Ascending aorta (tissue), 2 donors: ENCODE results near the gene MAP7D1. TPM values are rescaled to one million over a fixed set of nuclear protein-coding genes. Genes with fewer than 3 reads are reported as not detected.

Experiments
- DNase-seq, 2 donors: peaks; one replicate each; pipeline ENCODE4 v3.0.0-alpha.2; 2019; ENCODE audit warnings: low spot score in 2 of 2
- H3K27ac ChIP-seq, 2 donors: fragments of 200-600 bp; sonication (generic); one replicate each; pipeline ENCODE4 v1.5.1; 2016 to 2017; ENCODE audit warnings: mild to moderate bottlenecking in 1 of 2
- H3K27me3 ChIP-seq: fragments of 200-600 bp; sonication (generic); one replicate; pipeline ENCODE4 v1.5.1; 2017
- H3K36me3 ChIP-seq, 2 donors: fragments of 200-600 bp; sonication (generic); one replicate each; pipeline ENCODE4 v1.5.1; 2016
- H3K4me1 ChIP-seq, 2 donors: fragments of 200-600 bp; sonication (generic); one replicate each; pipeline ENCODE4 v1.5.1; 2016 to 2017; ENCODE audit warnings: mild to moderate bottlenecking in 1 of 2
- H3K4me3 ChIP-seq, 2 donors: fragments of 200-600 bp; sonication (generic); one replicate each; pipeline ENCODE4 v1.5.1; 2016 to 2017; ENCODE audit warnings: mild to moderate bottlenecking in 1 of 2
- H3K9me3 ChIP-seq, 2 donors: fragments of 200-600 bp; sonication (generic); one replicate each; pipeline ENCODE4 v1.5.1; 2016
- CTCF ChIP-seq, 3 experiments: fragments of 200-600 bp in 2 of 3; fragments of 450-650 bp in 1 of 3; sonication (generic) in 2 of 3; IDR thresholded peaks; one replicate each; pipeline ENCODE4 v1.5.1; 2016 to 2019; ENCODE audit warnings: antibody characterized with exemption in 3 of 3, mild to moderate bottlenecking in 1 of 3, moderate library complexity in 1 of 3
- intact Hi-C: fragments of 100-400 bp; cut with DNase I; formaldehyde crosslinking; loops from one replicate; pipeline ENCODE4 v1.15.1; 2023
- total RNA-seq: library from RNA; depleted of rRNA; stranded (reverse); fragments of >200 nt; gene quantifications from one replicate; pipeline ENCODE4 v1.1.0, GENCODE V29; 2016

Gene MAP7D1
- total RNA-seq, 1 donor from 2014 or later: 209 TPM

DNA sequence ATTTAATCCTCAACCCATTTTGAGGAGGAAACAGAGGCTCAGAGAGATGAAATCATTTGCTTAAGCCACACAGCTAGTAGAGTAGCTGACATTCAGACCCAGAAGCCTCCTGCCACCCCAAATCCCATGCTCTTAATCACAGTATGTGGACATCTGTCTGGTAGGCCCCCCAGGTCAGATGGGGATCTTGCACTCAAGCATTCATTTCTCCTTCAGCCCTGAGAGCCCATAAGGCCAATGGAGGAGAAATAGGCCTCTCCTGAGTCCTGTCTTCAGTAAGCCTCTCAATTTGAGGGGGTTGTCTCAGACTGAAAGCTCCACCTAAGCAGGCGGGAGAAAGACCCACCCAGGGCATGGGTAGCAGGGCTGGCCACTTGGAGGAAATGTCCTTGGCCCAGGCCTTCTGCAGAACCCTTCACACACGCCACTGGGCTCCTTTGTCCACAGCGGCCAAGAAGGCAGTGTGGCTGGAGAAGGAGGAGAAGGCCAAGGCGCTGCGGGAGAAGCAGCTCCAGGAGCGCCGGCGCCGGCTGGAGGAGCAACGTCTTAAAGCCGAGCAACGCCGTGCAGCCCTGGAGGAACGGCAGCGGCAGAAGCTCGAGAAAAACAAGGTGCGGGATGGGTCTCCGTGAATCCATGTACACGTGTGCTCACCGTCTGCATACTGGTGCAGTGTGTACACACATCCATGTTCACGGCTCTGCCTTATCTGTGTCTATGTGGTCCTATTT, 16.2 kb downstream of the MAP7D1 start:
- Histone ChIP-seq H3K4me1 (peaks cover 12 to 24% of the 10 kb centered on the region in 2 donors), H3K27ac (peak overlapping the region; percentile 6 to 74), H3K9me3 (no peaks in the 10 kb centered on the region), H3K4me3 (no peak overlapping the region), H3K27me3 (no peaks in the 10 kb centered on the region), H3K36me3 (peaks cover 64 to 69% of the 10 kb centered on the region in 2 donors)
- no peak for TF ChIP-seq CTCF (IDR thresholded peaks at IDR 0.05)
- intact Hi-C loops: no loop called here
- DNase-seq: no peak

DNA sequence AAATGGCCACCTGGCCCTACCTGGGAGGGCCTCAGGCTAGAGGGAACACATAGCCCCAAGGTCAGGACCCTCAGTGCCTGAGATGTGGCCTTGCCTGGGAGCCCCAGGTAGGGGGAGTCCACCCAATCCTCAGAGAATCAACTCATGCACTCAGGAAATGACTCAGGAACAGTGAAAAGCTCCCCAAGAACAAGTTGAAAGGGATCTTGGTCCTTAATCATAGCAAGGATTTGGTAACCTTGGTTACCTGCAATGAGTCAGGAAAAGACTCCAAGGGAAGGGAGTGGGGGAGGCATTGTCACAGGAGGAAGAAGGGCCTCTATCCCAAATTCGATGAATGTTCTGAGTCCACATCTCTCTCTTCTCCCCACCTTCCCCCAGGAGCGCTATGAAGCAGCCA, 17.0 kb downstream of the MAP7D1 start:
- no peaks in the 10 kb centered on the region for H3K27me3 ChIP-seq
- H3K9me3 ChIP-seq: no peaks in the 10 kb centered on the region
- peaks cover 12 to 18% of the 10 kb centered on the region in 2 donors for H3K4me1 ChIP-seq
- TF ChIP-seq CTCF (IDR thresholded peaks at IDR 0.05): no peak
- intact Hi-C loops: no loop called here
- H3K36me3 ChIP-seq: peaks cover 71 to 72% of the 10 kb centered on the region in 2 donors
- no peak for DNase-seq
- peak overlapping the region; percentile 6 to 74 for H3K27ac ChIP-seq
- H3K4me3 ChIP-seq: no peak overlapping the region

GRCh38 chr1:36174713-36175112, 18.8 kb downstream of the MAP7D1 start:
- no peak for TF ChIP-seq CTCF (IDR thresholded peaks at IDR 0.05)
- peak overlapping the region; percentile 56 to 74 for H3K27ac ChIP-seq
- no peaks in the 10 kb centered on the region for H3K9me3 ChIP-seq
- no peak for DNase-seq
- intact Hi-C loops: no loop called here
- no peaks in the 10 kb centered on the region for H3K27me3 ChIP-seq
- peaks cover 12 to 16% of the 10 kb centered on the region in 2 donors for H3K4me1 ChIP-seq
- H3K36me3 ChIP-seq: peaks cover 88 to 89% of the 10 kb centered on the region in 2 donors
- no peak overlapping the region for H3K4me3 ChIP-seq

DNA sequence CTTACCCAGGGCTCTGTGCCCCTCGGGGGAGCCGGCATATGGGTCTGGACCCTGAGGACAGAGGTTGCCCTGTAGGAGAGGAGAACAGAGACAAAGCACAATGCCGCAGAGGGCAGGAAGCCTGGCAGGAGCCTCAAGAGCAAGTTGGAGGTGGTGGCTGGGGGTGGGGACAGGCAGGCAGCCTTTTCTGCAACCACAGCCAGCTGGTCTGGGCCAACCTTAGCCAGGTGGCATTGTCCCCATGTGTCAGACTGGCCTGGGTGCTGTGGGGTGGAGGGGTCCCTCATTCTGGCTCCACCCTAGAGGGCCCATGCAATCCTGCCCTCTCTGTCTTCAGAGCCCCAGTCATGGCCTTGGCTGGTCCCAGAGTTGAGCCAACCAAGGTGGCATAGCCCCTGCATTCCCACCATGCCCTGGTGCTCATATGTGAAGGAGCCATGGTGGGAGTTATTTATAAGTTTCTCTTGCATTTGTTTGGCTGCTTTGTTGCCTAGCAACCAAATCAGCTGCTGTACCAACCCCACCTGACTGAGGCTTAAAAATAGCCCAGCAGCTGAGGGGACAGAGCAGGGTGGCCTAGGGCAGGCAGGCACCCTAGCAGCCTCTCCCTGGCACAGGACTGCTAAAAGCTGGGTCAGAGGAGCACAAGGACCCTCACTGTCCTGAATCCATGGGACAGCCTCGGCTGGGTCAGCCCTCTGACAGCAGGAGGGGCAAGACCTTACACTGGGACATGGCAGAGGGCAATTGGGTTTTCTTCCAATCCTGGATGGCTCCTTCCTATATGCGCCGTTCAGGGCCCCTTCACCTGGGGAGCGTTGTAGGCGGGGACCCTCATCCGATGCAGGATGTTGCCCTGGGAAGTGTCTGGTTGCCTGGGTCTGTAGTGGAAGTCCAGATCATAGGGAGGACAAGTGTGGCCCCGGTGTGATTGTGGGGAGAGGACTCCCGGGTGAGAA, 19.5 kb downstream of the MAP7D1 start:
- no peaks in the 10 kb centered on the region for H3K9me3 ChIP-seq
- peak in 1 of 2 donors; percentile 79 for DNase-seq
- H3K4me1 ChIP-seq: peaks cover 8 to 16% of the 10 kb centered on the region in 2 donors
- intact Hi-C loops: no loop called here
- no peaks in the 10 kb centered on the region for H3K27me3 ChIP-seq
- no peak overlapping the region for H3K4me3 ChIP-seq
- peaks cover 95 to 96% of the 10 kb centered on the region in 2 donors for H3K36me3 ChIP-seq
- H3K27ac ChIP-seq: peak overlapping the region; percentile 56 to 74
- TF ChIP-seq CTCF (IDR thresholded peaks at IDR 0.05): no peak

DNA sequence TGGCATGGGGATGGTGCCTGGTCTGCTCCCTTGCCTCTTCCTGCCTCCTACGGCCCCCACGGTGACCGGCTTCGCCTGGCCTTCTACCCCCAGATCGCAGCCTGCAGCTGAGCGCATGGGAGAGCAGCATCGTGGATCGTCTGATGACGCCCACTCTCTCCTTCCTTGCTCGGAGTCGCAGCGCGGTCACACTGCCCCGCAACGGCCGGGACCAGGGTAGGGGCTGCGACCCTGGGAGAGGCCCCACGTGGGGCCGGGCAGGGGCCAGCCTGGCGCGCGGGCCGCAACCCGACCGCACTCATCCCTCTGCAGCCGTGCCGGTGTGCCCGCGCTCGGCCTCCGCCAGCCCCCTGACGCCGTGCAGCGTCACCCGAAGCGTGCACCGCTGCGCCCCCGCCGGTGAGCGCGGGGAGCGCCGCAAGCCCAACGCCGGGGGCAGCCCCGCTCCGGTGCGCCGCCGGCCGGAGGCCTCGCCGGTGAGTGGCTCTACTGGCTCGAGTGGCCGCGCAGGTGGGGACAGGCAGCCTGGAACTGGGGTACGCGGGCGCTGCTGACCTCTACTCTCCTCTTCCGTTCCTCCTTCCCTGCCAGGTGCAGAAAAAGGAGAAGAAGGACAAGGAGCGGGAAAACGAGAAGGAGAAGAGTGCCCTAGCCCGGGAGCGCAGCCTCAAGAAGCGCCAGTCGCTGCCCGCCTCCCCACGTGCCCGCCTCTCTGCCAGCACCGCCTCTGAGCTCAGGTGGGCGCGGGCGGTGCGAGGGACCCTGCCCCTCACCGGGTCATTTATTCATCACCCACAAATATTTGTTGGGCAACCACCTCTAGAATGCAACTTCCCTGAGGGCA, 20.4 kb downstream of the MAP7D1 start:
- peaks cover 96 to 98% of the 10 kb centered on the region in 2 donors for H3K36me3 ChIP-seq
- no peaks in the 10 kb centered on the region for H3K27me3 ChIP-seq
- H3K4me3 ChIP-seq: no peak overlapping the region
- no peak for DNase-seq
- H3K4me1 ChIP-seq: peaks cover 8 to 16% of the 10 kb centered on the region in 2 donors
- TF ChIP-seq CTCF (IDR thresholded peaks at IDR 0.05): no peak
- intact Hi-C loops: no loop called here
- H3K9me3 ChIP-seq: no peaks in the 10 kb centered on the region
- H3K27ac ChIP-seq: peak overlapping the region; percentile 56 to 74
